ENCODE data around the gene CAMTA1. TPM values are rescaled to one million over a fixed set of nuclear protein-coding genes. Genes with fewer than 3 reads are reported as not detected.

CAMTA1 gene
- total RNA-seq, 1 donor from 2014 or later: 62.9 TPM

- Histone ChIP-seq H3K27me3 (no peaks in the 10 kb centered on the region), H3K9me3 (no peaks in the 10 kb centered on the region), H3K4me3 (no peak overlapping the region), H3K4me1 (no peaks in the 10 kb centered on the region), H3K27ac (no peak overlapping the region), H3K36me3 (peaks cover 0 to 5% of the 10 kb centered on the region in 2 donors)
- intact Hi-C loops (cut with DNase I): no loop called here
- TF ChIP-seq CTCF (IDR thresholded peaks at IDR 0.05) (no peak), POLR2A (IDR thresholded peaks at IDR 0.05) (no peak), POLR2AphosphoS5 (IDR thresholded peaks at IDR 0.05; ENCODE audit: insufficient read depth in 1 of 2, low read depth in 1 of 2) (no peak)
- DNase-seq (ENCODE audit: extremely low spot score in 2 of 2): no peak
Measured at GRCh38 chr1:6899621-6900020, 114.4 kb downstream of the CAMTA1 start.

GRCh38 chr1:6902153-6902552 is 116.9 kb downstream of the CAMTA1 start:
- TF ChIP-seq CTCF (IDR thresholded peaks at IDR 0.05): no peak
- TF ChIP-seq POLR2AphosphoS5 (IDR thresholded peaks at IDR 0.05; ENCODE audit: insufficient read depth in 1 of 2, low read depth in 1 of 2): no peak
- no peak for TF ChIP-seq POLR2A (IDR thresholded peaks at IDR 0.05)
- Histone ChIP-seq H3K27ac (no peak overlapping the region), H3K4me1 (no peaks in the 10 kb centered on the region), H3K36me3 (peaks cover 0 to 5% of the 10 kb centered on the region in 2 donors), H3K9me3 (no peaks in the 10 kb centered on the region), H3K4me3 (no peak overlapping the region), H3K27me3 (no peaks in the 10 kb centered on the region)
- intact Hi-C loops (cut with DNase I): no loop called here
- DNase-seq (ENCODE audit: extremely low spot score in 2 of 2): no peak

- no peak for DNase-seq (ENCODE audit: extremely low spot score in 2 of 2)
- TF ChIP-seq POLR2AphosphoS5 (IDR thresholded peaks at IDR 0.05; ENCODE audit: insufficient read depth in 1 of 2, low read depth in 1 of 2): no peak
- no peak for TF ChIP-seq CTCF (IDR thresholded peaks at IDR 0.05)
- no peak for TF ChIP-seq POLR2A (IDR thresholded peaks at IDR 0.05)
- H3K9me3 ChIP-seq: no peaks in the 10 kb centered on the region
- no peaks in the 10 kb centered on the region for H3K4me1 ChIP-seq
- H3K4me3 ChIP-seq: no peak overlapping the region
- no peak overlapping the region for H3K27ac ChIP-seq
- H3K36me3 ChIP-seq: no peaks in the 10 kb centered on the region
- intact Hi-C loops (cut with DNase I): no loop called here
- H3K27me3 ChIP-seq: no peaks in the 10 kb centered on the region
Measured at GRCh38 chr1:6904476-6905170, 119.4 kb downstream of the CAMTA1 start.

DNA sequence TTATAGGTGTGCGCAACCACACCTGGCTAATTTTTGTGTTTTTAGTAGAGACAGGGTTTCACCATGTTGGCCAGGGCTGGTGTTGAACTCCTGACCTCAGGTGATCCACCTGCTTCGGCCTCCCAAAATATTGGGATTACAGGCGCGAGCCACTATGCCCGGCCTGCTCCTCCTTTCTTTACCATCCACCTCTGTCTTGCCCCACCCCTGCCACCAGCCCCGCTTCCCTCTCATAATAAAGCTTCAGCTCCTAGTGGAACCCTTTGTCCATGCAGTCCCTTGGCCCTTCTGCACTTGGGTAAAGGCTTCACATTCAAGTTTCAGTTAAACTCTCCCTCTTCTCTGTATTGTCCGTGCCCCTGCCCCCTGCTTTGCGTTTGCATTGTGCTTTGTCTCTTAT is 120.1 kb downstream of the CAMTA1 start:
- no peaks in the 10 kb centered on the region for H3K4me1 ChIP-seq
- H3K27me3 ChIP-seq: no peaks in the 10 kb centered on the region
- TF ChIP-seq POLR2AphosphoS5 (IDR thresholded peaks at IDR 0.05; ENCODE audit: insufficient read depth in 1 of 2, low read depth in 1 of 2) (no peak), POLR2A (IDR thresholded peaks at IDR 0.05) (no peak), CTCF (IDR thresholded peaks at IDR 0.05) (no peak)
- H3K36me3 ChIP-seq: no peaks in the 10 kb centered on the region
- H3K9me3 ChIP-seq: no peaks in the 10 kb centered on the region
- intact Hi-C loops (cut with DNase I): no loop called here
- H3K4me3 ChIP-seq: no peak overlapping the region
- DNase-seq (ENCODE audit: extremely low spot score in 2 of 2): no peak
- H3K27ac ChIP-seq: no peak overlapping the region

DNA sequence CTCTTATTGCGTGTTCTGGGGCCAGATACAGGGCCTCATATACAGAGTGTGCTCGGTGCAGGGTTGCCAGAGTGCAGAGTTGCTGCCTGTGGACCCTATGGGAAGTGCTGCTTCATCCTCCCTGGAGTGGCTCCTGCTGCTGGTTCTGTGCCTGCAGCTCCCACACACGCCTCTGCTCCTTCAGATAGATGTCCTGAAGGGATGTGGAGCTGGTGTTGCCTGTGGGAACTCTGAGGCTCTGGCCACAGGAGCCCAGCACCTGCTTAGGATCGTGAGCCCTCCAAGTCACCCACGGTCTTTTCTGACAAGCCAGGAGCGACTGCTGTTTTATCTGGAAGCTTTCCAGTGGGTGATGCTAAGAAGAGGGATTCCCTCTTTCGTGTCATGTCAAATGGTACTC is 120.5 kb downstream of the CAMTA1 start:
- intact Hi-C loops (cut with DNase I): no loop called here
- no peak overlapping the region for H3K27ac ChIP-seq

More for the DNA sequence above, 120.5 kb downstream of the CAMTA1 start:
- Histone ChIP-seq H3K4me3 (no peak overlapping the region), H3K4me1 (no peaks in the 10 kb centered on the region), H3K36me3 (no peaks in the 10 kb centered on the region), H3K27me3 (no peaks in the 10 kb centered on the region), H3K9me3 (no peaks in the 10 kb centered on the region)
- TF ChIP-seq POLR2A (IDR thresholded peaks at IDR 0.05): no peak
- no peak for DNase-seq (ENCODE audit: extremely low spot score in 2 of 2)
